ENCODE results near the gene SLC38A3.

GRCh38 chr3:50221411-50222168, 16.5 kb downstream of the SLC38A3 start:
- TF ChIP-seq CTCF (IDR thresholded peaks at IDR 0.05) (no peak), POLR2A (IDR thresholded peaks at IDR 0.05) (no peak)
